AG04450 (cell line): ENCODE data around the gene SH3GL3. TPM values are rescaled to one million over a fixed set of nuclear protein-coding genes. Genes with fewer than 3 reads are reported as not detected.
A peak's percentile ranks its signal among the peaks of the same experiment; 100 is the strongest.

Source experiments
- CTCF ChIA-PET: fragments of 300-600, 350-600 bp; formaldehyde crosslinking; extraction: SDS; loops from one replicate; lab custom pipeline; 2022; ENCODE audit warnings: antibody characterized with exemption, inconsistent platforms; lab: Charles Lee
- POLR2A ChIA-PET: fragments of 350-600 bp; formaldehyde crosslinking; extraction: SDS; loops from one replicate; lab custom pipeline; 2021; ENCODE audit warnings: antibody characterized with exemption, inconsistent platforms; lab: Yijun Ruan, JAX
- DNase-seq: peaks from one replicate; pipeline ENCODE4 v3.0.0-alpha.2; 2011; ENCODE audit warnings: low read depth, low spot score
- H3K27ac ChIP-seq: one replicate; pipeline ENCODE4 v1.5.1; 2012; ENCODE audit warnings: low read depth, low read length, control low read depth
- H3K27me3 ChIP-seq: one replicate; pipeline ENCODE4 v1.6.0; 2012; ENCODE audit warnings: low read length; ENCODE audit not compliant: control insufficient read depth, insufficient read depth
- H3K4me3 ChIP-seq: 2 replicates; pipeline ENCODE4 v1.5.1; 2011; ENCODE audit warnings: mild to moderate bottlenecking, low read depth, low read length, control low read depth
- H3K9me3 ChIP-seq: 2 replicates; pipeline ENCODE4 v1.5.1; 2012; ENCODE audit warnings: low read length; ENCODE audit not compliant: control insufficient read depth, insufficient read depth
- polyA plus RNA-seq: library from polyadenylated mRNA; depleted of rRNA; stranded (reverse); fragments of >200 nt; gene quantifications from 2 replicates; pipeline ENCODE4 v1.2.3, GENCODE V29; 2011
- TF ChIP-seq, protein P1 (sequence below): IDR thresholded peaks from 2 replicates; pipeline ENCODE4 v1.5.1; 2011; ENCODE audit warnings: low read depth, low read length, control low read depth, inconsistent platforms

The SH3GL3 gene
- polyA plus RNA-seq, 1 experiment, result not detected

DNA sequence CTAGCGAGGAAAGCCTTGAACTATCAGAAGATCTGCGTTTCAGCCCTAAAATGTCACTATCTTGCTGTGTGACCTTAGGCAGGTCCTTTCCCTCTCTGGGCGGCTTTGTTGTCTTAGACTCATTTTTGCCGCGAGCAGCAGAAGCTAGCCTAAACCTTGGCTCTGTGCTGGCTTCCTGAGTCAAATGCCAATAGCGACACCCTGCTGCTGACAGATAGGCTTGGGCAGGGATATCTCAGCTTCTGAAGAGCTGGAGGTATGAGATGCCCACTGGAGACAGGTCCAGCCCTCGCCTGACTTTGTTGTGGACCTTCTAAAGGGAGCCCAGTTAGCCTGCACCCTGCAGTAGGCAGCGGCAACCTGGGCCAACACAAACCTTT, 208.1 kb downstream of the SH3GL3 start:
- DNase-seq, result no peak
- Histone ChIP-seq H3K27ac (no peak overlapping the region), H3K4me3 (no peak overlapping the region), H3K9me3 (peaks cover 6% of the 10 kb centered on the region; the same call in 1 of the 2 replicates), H3K27me3 (peaks cover 31% of the 10 kb centered on the region)
- CTCF ChIA-PET, result no interaction called here
- POLR2A ChIA-PET, result no interaction called here
- TF ChIP-seq, protein P1, sequence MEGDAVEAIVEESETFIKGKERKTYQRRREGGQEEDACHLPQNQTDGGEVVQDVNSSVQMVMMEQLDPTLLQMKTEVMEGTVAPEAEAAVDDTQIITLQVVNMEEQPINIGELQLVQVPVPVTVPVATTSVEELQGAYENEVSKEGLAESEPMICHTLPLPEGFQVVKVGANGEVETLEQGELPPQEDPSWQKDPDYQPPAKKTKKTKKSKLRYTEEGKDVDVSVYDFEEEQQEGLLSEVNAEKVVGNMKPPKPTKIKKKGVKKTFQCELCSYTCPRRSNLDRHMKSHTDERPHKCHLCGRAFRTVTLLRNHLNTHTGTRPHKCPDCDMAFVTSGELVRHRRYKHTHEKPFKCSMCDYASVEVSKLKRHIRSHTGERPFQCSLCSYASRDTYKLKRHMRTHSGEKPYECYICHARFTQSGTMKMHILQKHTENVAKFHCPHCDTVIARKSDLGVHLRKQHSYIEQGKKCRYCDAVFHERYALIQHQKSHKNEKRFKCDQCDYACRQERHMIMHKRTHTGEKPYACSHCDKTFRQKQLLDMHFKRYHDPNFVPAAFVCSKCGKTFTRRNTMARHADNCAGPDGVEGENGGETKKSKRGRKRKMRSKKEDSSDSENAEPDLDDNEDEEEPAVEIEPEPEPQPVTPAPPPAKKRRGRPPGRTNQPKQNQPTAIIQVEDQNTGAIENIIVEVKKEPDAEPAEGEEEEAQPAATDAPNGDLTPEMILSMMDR, result no peak

DNA sequence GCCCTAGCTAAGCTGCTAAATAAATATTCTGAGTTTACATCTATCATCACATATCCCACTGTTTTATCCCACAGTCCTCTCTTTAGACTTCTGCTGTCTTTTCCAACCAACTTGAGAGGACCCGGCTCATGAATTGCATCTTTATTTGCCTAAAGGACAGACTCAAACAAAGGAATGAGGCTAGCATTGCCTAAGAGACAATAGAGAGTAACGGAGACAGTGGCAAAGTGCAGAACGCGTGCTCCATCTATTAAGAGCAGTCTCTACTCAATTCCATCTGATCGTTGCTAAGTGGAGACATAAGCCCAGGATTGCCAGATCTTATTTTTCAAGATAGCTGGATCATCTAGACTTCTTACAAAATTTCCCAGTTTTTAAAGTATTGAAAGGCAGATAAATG, 209.1 kb downstream of the SH3GL3 start:
- POLR2A ChIA-PET, result no interaction called here
- H3K9me3 ChIP-seq, result peaks cover 6% of the 10 kb centered on the region; the same call in 1 of the 2 replicates
- H3K4me3 ChIP-seq, result no peak overlapping the region
- CTCF ChIA-PET, result no interaction called here
- DNase-seq, result no peak
- peaks cover 31% of the 10 kb centered on the region for H3K27me3 ChIP-seq
- TF ChIP-seq, protein P1, result no peak
- no peak overlapping the region for H3K27ac ChIP-seq

DNA sequence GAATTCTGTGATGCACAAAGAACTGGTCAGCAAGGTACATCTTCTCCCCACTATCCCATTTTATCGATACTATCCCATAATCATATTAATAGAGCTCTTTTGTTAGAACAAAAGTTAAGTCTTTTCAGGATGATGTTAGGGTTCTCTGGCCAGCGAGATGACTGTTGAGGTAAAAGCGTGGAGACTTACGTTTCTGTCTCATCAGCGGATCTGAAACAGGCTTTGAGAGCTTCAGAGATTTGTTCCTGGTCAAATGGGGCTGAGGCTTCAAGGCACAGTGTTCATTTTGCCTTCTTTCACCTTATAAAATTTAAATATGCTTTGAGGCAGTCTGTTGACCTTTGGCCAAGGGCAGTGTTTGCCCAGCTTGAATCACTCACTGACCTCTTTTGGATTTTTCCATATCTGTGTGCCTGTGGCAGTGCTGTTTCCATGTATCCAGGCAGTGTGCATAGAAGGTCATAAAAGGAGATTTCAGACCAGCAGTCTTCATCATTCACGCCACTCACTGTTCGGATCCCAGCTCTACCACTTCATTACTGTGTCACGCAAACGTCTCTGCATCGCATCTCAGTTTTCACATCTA, 209.9 kb downstream of the SH3GL3 start:
- CTCF ChIA-PET, result no interaction called here
- peaks cover 31% of the 10 kb centered on the region for H3K27me3 ChIP-seq
- TF ChIP-seq, protein P1, result no peak
- no peak for DNase-seq
- H3K9me3 ChIP-seq, result peaks cover 6% of the 10 kb centered on the region; the same call in 1 of the 2 replicates
- H3K27ac ChIP-seq, result no peak overlapping the region
- POLR2A ChIA-PET, result no interaction called here
- H3K4me3 ChIP-seq, result no peak overlapping the region

DNA sequence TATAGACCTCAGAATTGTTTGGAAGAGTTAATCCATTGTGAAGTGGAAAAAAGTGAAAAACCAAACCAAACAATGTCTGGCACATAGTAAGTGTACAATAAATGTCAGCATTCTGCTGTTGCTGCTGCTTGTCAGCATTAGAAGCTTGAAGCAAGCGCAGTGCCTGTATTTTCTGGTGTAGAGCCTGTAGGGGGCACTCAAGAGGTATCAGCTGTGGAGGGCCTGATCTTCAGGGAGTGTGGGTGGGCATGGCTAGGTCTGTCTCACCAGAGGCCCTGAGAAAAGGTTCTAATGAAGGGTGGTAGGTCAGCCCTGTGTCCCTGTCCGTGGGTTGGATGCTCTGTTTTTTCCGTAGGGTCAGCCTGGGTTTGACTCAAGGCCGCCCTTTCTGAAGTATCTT, 210.4 kb downstream of the SH3GL3 start:
- POLR2A ChIA-PET, result no interaction called here
- no peak for DNase-seq
- CTCF ChIA-PET, result no interaction called here
- Histone ChIP-seq H3K27ac (no peak overlapping the region), H3K27me3 (peaks cover 31% of the 10 kb centered on the region), H3K4me3 (no peak overlapping the region), H3K9me3 (peaks cover 6% of the 10 kb centered on the region; the same call in 1 of the 2 replicates)
- TF ChIP-seq, protein P1, result peak; percentile 13; the same call in 1 of the 2 replicates
